GM21447 (cell line): ENCODE data around the gene ATP6V0A1.
"Not testable (repeated sequence)": the region's sequence is repeated elsewhere in the genome, so short reads cannot be mapped to it uniquely, and the experiment has no call there.

Experiments used
- ATAC-seq: cut with Tn5 transposase; IDR thresholded peaks from one replicate; pipeline ENCODE4 v1.9.1; 2021; ENCODE audit not compliant: unreplicated experiment

ATP6V0A1 gene

DNA sequence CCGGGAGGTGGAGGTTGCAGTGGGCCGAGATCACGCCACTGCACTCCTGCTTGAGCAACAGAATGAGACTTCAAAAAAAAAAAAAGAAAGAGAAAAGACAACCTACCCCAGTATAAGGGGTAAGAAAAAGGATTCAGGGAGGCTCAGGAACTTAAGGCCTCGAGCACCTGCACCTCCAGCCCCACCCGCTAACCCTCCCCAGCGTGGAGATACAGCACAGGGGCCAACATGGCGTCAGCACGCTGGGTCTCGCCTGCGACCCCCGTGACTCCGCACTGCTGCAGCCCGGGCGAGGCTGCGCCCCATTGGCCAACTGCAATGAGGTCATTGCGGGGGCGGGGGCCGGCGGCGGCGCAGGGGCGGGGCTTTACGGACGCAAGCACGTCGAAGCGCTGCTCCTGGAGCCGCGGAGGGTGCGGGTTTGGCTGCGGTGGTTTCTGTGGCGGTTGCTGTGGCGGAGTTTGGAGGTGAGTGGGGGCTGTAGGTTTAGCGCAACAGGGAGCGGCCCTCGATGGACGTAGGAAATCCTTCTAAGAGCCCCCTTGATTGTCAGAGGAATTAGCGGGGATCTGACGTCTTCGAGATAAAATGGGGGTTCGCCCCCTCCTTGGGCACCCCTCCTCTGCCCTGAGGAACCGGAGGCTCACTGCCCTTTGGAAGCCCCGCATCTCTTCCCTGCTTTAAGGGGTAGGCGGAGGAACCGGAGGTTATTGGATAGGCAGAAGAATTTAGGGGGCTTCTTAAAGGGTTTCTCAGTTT lies at the start of gene ATP6V0A1:
ATP6V0A1 (plus strand) TSS at position 382 of the 759 bp plus-strand sequence. CDS start 2,017 bp downstream, outside the sequence.
- peak; percentile 60 for ATAC-seq

- ATAC-seq: no peak
Observed at GRCh38 chr17:42409523-42410318, 49.0 kb upstream of the ATP6V0A1 start.

GRCh38 chr17:42410319-42410685 lies 48.4 kb upstream of the ATP6V0A1 start:
- no peak for ATAC-seq

DNA sequence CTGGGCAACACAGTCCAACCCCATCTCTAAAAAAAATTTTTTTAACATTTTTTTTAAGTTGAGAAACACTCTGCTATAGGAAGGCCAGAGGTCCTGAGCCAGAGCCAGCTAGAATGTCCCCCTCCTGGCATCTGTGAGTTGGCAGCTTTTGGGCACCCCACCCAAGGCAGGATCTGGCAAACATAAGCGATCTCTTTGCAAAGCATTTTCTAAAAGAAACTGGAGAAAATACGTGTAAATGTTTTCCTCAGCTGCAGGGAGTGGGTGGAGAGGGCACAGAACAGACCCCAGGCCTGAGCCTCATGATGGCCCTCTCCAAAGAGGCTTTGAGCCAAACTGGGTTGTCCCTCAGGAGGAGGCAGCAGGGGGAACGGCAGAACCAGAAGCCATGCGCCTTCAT lies 47.3 kb upstream of the ATP6V0A1 start:
- no peak for ATAC-seq

DNA sequence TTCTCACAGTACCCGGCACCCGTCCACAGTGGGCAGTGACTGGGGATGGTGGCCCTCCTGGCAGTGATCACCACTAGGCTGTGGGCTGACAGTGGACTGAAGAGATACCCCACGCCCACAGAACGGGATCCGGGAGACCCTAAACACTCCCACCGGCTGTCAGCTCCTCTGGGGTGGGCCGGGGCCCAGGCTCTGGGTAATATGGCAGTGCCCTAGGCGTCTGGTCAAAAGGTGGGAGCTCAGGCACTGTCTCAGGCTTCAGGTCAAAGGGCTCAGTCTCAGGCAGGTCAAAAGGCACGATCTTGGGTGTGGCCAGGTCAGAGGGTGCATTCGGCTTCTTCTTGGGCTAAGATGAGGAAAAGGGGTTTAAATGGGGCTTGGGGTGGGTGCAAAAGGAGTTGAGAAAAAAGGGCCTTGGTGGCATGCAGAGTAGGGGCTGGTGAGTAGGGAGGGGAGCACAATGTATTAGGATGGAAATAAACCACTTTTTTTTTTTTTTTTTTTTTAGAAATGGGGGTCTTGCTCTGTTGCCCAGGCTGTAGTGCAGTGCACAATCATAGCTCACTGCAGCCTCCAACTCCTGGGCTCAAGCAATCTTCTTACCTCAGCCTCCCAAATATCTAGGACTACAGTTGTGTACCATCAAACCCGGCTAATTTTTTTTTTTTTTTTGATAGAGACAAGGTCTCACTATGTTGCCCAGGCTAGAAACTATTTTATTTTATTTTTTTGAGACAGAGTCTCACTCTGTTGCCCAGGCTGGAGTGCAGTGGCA lies 46.6 kb upstream of the ATP6V0A1 start:
- no peak for ATAC-seq

DNA sequence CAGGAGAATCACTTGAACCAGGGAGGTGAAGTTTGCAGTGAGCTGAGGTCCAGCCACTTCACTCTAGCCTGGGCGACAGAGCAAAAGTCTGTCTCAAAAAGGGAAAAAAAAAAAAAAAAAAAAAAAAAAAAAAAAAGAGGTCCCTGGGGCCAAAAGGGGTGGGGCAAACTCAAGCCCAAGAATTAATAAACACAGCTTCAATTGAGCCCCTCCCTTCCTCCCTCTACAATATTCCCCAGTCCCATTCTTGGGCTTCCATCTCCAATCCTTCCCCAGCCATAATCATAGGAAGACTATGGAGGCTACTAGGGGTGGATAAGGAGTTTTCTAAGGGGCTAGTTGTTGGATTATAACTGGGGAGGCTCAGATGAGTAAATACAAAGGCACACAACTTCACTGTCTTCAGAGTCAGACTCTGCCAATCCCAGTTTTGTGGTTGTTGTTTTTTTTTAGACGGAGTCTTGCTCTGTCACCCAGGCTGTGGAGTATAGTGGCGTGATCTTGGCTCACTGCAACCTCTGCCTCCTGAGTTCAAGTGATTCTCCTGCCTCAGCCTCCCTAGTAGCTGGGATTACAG lies 45.1 kb upstream of the ATP6V0A1 start:
- no peak for ATAC-seq

DNA sequence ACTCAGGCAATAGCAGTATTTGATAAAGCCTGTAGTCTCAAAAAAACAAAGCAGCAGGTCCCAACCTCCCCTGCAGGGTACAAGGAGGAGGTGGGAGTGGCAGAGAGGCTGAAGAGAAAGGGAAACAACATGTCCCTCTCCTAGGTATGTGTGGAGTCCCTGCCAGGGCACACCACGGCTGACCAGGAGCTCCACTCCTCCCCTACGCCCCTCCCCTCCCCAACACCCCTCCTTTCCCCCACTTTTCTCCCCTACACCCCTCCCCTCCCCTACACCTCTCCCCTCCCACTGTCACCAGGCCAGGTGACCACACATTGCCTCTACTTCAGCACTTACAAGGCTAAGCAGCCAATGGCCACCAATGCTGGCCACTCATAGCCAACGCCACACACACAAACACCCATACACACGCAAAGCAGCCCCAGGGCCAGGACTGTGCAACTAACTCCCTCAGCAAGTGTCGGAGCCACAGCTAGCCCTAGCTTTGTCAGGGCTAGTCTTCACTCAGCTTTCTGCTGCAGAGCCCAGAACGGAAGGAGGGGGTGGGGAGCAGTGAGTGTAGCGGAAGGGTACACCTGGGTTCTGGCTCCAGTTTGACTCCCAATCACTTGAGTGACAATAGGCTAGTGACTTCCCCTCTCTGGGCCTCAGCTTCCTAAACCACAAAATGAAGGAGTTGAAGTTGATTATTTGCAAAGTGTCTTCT lies 43.8 kb upstream of the ATP6V0A1 start:
- no peak for ATAC-seq

DNA sequence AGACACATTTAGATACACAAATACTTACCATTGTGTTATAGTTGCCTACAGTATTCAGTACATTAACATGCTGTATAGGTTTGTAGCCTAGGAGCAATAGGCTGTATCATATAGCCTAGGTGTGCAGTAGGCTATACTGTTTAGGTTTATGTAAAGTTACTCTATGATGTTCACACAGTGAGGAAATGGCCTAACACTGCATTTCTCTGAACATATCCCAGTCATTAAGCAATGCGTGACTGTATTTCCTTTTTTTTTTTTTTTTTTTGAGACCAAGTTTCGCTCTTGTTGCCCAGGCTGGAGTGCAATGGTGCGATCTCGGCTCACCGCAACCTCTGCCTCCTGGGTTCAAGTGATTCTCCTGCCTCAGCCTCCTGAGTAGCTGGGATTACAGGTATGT lies 40.7 kb upstream of the ATP6V0A1 start:
- not testable (repeated sequence) for ATAC-seq

DNA sequence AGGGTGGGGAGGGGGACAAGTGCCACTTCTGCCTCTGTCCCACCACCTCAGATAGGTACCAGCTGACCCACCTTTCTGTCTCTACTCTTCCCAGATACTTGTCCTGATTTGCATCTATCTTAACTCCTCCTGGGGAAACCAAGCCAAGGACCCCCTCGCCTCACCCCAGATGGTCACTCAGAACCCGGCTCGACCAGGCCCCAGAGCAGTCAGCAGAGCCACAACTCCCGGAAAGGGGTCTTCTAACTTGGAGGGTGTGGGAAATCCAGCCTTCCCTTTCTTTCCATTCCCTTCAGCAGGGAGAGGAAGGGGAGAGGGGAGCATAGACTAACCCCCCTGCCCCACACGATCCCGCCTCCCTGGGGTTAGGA lies 37.6 kb upstream of the ATP6V0A1 start:
- ATAC-seq: no peak

- ATAC-seq: no peak
Observed at GRCh38 chr17:42421507-42422338, 37.0 kb upstream of the ATP6V0A1 start.

- ATAC-seq: no peak
Observed at GRCh38 chr17:42422412-42422957, 36.2 kb upstream of the ATP6V0A1 start.

DNA sequence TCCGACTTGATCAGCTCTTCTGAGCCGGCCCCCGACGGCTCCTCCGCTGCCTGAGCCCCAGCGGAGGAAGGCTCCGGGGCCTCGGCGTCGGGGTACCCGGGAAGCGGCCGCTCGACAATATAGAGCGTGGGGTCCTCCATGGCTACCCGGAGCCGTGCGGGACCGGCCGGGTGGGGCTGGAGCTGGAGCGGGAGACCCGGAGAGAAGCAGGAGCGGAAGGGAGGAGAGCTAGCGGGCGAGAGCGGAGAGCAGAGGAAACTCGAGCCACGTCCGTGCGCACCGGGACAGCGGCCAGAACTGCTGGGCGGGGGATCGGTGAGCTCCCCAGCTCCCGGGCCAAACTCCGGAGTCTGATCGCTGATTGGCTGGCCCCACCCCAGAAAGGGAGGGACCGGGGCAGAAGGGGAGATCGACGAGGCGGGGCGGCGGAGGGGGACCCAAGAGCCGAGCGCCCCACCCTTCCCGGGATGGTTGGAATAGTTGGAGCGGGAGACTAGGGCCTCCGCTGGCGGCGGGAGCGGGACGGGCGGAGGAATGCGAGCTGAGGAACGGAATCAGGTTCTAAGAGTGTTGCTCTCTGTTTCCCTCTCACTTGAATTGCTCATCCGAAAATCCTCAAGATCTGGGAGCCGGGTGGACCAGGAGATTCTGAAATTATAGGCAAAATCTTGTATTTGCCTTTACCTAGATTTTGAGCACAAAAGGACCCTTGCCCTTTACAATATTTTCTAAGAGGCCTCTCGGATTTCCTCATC lies 35.5 kb upstream of the ATP6V0A1 start, which contains the start of gene CAVIN1:
CAVIN1 (minus strand) TSS at position 299 of the 755 bp plus-strand sequence; CDS start at position 140, 159 bp downstream.
- ATAC-seq: no peak

- no peak for ATAC-seq
Observed at GRCh38 chr17:42423766-42424165, 34.9 kb upstream of the ATP6V0A1 start.

GRCh38 chr17:42424991-42425610 lies 33.6 kb upstream of the ATP6V0A1 start:
- ATAC-seq: no peak

DNA sequence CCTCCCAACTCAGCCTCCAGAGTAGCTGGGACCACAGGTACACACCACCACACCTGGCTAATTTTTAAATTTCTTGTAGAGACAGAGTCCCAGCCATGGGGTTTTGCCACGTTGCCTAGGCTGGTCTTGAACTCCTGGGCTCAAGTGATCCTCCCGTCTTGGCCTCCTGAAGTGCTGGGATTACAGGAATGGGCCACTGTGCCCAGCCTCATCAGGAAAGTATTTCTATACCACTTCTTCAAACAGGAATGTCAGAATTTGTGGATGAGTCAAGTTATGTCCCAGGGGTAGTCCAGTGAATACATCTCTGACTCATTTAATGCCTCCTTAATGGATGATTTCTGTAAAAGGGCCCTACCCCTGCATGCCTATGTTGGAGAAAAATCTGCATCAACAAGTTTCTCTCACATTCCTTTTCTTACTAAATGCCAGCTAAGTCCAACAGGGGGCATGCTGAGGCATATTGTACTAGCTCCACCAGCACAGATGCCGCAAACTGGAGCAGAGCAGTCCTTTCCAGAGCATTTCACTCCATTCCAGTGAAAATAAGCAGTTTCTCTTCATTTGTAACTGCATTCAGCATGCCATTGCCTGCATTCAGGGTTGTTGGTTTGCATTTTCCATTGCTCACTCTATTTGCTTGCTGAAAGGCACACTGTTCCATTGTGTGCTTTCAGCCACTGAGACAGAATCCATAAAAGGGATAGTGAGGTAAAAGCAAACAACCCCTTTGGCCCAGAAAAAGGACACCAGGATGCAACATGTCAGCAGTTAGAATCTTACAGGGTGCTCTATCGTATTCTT lies 30.3 kb upstream of the ATP6V0A1 start:
- ATAC-seq: no peak

DNA sequence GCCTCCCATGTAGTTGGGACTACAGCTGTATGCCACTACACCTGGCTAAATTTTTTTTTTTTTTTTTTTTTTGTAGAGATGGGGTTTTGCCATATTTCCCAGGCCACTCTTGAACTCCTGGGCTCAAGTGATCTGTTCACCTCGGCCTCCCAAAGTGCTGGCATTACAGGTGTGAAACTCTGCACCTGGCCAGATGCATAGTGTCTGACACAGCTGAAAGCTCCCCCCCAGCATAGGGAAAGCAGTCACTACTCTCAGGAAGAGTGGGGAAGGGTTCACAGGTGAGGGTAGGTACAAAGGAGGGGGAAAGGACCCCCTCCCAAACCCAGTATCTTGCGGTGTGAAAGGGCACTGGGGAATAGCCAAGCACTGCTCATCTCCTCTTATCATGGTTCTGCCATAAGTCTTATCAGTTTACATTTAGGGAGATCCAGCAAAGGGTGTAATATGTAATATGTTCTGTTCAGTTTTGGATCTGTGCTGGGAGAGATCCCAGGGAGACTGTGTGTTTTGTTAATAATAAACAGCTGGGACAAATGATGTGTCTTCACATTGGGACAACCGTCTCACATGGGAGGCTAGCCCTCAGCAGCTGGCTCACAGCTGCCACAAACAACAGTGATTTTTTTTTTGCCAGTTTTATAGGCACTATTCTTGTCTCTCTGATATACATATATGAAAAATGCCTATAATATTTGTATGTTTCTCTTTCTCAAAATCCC lies 28.8 kb upstream of the ATP6V0A1 start:
- ATAC-seq: no peak

DNA sequence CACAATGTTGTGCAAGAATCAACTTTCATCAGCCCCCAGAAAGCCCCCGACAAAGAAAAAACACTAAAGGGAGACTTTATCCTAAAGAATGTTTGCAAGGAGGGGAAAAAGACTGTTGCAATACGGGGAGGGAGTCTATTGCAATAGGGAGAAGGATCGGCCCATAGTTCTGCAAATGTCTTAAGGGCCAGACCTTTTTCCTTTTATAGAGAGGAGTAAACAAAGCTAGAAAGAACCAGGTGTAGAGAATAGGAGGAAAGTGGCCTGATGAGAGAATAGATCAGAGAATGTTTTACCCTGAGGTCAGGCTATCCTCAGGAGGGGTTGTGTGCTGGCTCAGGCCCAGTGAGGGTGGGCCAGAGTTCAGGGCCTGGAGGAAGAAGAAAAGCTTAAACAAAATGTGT lies 26.9 kb upstream of the ATP6V0A1 start:
- ATAC-seq: no peak
